ENCODE data around the gene C11orf24.

C11orf24 gene

GRCh38 chr11:68296344-68297051, 24.7 kb upstream of the C11orf24 start:
- H3K4me2 ChIP-seq (ENCODE audit: low read depth, low read length, poor library complexity, severe bottlenecking), result no peak overlapping the region
- H3K79me2 ChIP-seq (ENCODE audit: insufficient read depth, low read length), result no peaks in the 10 kb centered on the region
- H2AFZ ChIP-seq (ENCODE audit: low read length), result no peak overlapping the region

DNA sequence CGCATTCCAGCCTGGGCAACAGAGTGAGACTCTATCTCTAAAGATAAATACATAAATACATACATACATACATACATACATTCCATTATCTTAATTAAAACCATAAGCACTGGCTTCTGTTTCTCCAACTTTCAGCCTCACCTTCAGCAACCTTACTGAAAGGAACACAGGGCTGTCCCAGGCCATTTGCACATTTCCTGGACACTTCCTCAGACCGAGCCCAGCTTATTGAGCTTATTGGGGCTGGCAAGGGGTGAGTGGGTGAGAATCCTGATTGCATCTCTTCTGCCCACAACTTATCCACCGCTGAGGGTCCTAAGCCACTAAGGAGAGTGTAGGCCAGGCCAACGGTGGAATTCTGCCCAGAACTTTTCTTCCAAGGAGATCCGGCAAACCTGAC, 24.2 kb upstream of the C11orf24 start:
- no peak overlapping the region for H3K4me2 ChIP-seq (ENCODE audit: low read depth, low read length, poor library complexity, severe bottlenecking)
- no peaks in the 10 kb centered on the region for H3F3A ChIP-seq (ENCODE audit: low read depth)
- TF ChIP-seq EZH2phosphoT487 (IDR thresholded peaks at IDR 0.05; ENCODE audit: borderline replicate concordance), result no peak
- TF ChIP-seq, protein P1, sequence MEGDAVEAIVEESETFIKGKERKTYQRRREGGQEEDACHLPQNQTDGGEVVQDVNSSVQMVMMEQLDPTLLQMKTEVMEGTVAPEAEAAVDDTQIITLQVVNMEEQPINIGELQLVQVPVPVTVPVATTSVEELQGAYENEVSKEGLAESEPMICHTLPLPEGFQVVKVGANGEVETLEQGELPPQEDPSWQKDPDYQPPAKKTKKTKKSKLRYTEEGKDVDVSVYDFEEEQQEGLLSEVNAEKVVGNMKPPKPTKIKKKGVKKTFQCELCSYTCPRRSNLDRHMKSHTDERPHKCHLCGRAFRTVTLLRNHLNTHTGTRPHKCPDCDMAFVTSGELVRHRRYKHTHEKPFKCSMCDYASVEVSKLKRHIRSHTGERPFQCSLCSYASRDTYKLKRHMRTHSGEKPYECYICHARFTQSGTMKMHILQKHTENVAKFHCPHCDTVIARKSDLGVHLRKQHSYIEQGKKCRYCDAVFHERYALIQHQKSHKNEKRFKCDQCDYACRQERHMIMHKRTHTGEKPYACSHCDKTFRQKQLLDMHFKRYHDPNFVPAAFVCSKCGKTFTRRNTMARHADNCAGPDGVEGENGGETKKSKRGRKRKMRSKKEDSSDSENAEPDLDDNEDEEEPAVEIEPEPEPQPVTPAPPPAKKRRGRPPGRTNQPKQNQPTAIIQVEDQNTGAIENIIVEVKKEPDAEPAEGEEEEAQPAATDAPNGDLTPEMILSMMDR (conservative IDR thresholded peaks at IDR 0.05; ENCODE audit: low read length), result no peak
- no peak overlapping the region for H3K4me3 ChIP-seq (ENCODE audit: low read length, poor library complexity, severe bottlenecking)
- H3K9me3 ChIP-seq (ENCODE audit: insufficient read depth, low read depth, low read length), result no peaks in the 10 kb centered on the region
- H3K4me1 ChIP-seq (ENCODE audit: insufficient read depth, low read length, poor library complexity, severe bottlenecking), result no peaks in the 10 kb centered on the region
- H2AFZ ChIP-seq (ENCODE audit: low read length), result no peak overlapping the region
- H3K27me3 ChIP-seq (ENCODE audit: insufficient read depth, low read length, poor library complexity, severe bottlenecking), result no peaks in the 10 kb centered on the region
- no peaks in the 10 kb centered on the region for H3K9me2 ChIP-seq (replicated peaks; ENCODE audit: low read depth, low read length)
- H3K36me3 ChIP-seq (ENCODE audit: insufficient read depth, low read length), result no peaks in the 10 kb centered on the region
- no peak overlapping the region for H3K9ac ChIP-seq (ENCODE audit: low read depth, low read length, poor library complexity, severe bottlenecking)
- no peaks in the 10 kb centered on the region for H3K79me2 ChIP-seq (ENCODE audit: insufficient read depth, low read length)
- H4K20me1 ChIP-seq (ENCODE audit: insufficient read depth, low read length, poor library complexity, severe bottlenecking), result no peaks in the 10 kb centered on the region

More at GRCh38 chr11:68296344-68297051, 24.7 kb upstream of the C11orf24 start:
- H3K9me3 ChIP-seq (ENCODE audit: insufficient read depth, low read depth, low read length), result no peaks in the 10 kb centered on the region
- H3K4me3 ChIP-seq (ENCODE audit: low read length, poor library complexity, severe bottlenecking), result no peak overlapping the region
- TF ChIP-seq, protein P1 (conservative IDR thresholded peaks at IDR 0.05; ENCODE audit: low read length), result no peak
- no peak for TF ChIP-seq EZH2phosphoT487 (IDR thresholded peaks at IDR 0.05; ENCODE audit: borderline replicate concordance)
- H3K9me2 ChIP-seq (replicated peaks; ENCODE audit: low read depth, low read length), result no peaks in the 10 kb centered on the region
- no peaks in the 10 kb centered on the region for H3K4me1 ChIP-seq (ENCODE audit: insufficient read depth, low read length, poor library complexity, severe bottlenecking)
- H4K20me1 ChIP-seq (ENCODE audit: insufficient read depth, low read length, poor library complexity, severe bottlenecking), result no peaks in the 10 kb centered on the region
- H3K27me3 ChIP-seq (ENCODE audit: insufficient read depth, low read length, poor library complexity, severe bottlenecking), result no peaks in the 10 kb centered on the region
- H3F3A ChIP-seq (ENCODE audit: low read depth), result no peaks in the 10 kb centered on the region
- H3K36me3 ChIP-seq (ENCODE audit: insufficient read depth, low read length), result no peaks in the 10 kb centered on the region
- no peak overlapping the region for H3K9ac ChIP-seq (ENCODE audit: low read depth, low read length, poor library complexity, severe bottlenecking)

GRCh38 chr11:68295271-68295670, 23.5 kb upstream of the C11orf24 start:
- H3K9me3 ChIP-seq (ENCODE audit: insufficient read depth, low read depth, low read length), result no peaks in the 10 kb centered on the region
- no peaks in the 10 kb centered on the region for H3K36me3 ChIP-seq (ENCODE audit: insufficient read depth, low read length)
- no peaks in the 10 kb centered on the region for H3F3A ChIP-seq (ENCODE audit: low read depth)
- TF ChIP-seq, protein P1 (conservative IDR thresholded peaks at IDR 0.05; ENCODE audit: low read length), result no peak
- TF ChIP-seq EZH2phosphoT487 (IDR thresholded peaks at IDR 0.05; ENCODE audit: borderline replicate concordance), result no peak
- H3K9me2 ChIP-seq (replicated peaks; ENCODE audit: low read depth, low read length), result no peaks in the 10 kb centered on the region
- no peak overlapping the region for H2AFZ ChIP-seq (ENCODE audit: low read length)
- no peak overlapping the region for H3K4me3 ChIP-seq (ENCODE audit: low read length, poor library complexity, severe bottlenecking)
- no peak overlapping the region for H3K4me2 ChIP-seq (ENCODE audit: low read depth, low read length, poor library complexity, severe bottlenecking)
- no peaks in the 10 kb centered on the region for H3K27me3 ChIP-seq (ENCODE audit: insufficient read depth, low read length, poor library complexity, severe bottlenecking)
- H4K20me1 ChIP-seq (ENCODE audit: insufficient read depth, low read length, poor library complexity, severe bottlenecking), result no peaks in the 10 kb centered on the region
- no peaks in the 10 kb centered on the region for H3K4me1 ChIP-seq (ENCODE audit: insufficient read depth, low read length, poor library complexity, severe bottlenecking)
- H3K79me2 ChIP-seq (ENCODE audit: insufficient read depth, low read length), result no peaks in the 10 kb centered on the region
- no peak overlapping the region for H3K9ac ChIP-seq (ENCODE audit: low read depth, low read length, poor library complexity, severe bottlenecking)

Data from Loucy (cell line).